Thoracic aorta (tissue), 2 donors: ENCODE measurements around the gene CAPN10. TPM values are rescaled to one million over a fixed set of nuclear protein-coding genes. Genes with fewer than 3 reads are reported as not detected.

ENCODE experiments used
- ATAC-seq: fragments of 150-250 bp; one replicate; pipeline ENCODE4 v1.8.0; 2017; ENCODE audit warnings: low read depth; ENCODE audit not compliant: insufficient number of reproducible peaks, low FRiP score
- DNase-seq: peaks from one replicate; pipeline ENCODE4 v3.0.0-alpha.2; 2020; ENCODE audit warnings: low spot score
- H3K27ac ChIP-seq, 2 donors: fragments of 200-600 bp; sonication (generic); 1 replicate in 1 of 2; 2 replicates in 1 of 2; pipeline ENCODE4 v1.5.1; 2016; ENCODE audit warnings: mild to moderate bottlenecking in 2 of 2, moderate library complexity in 2 of 2
- H3K27me3 ChIP-seq: fragments of 200-600 bp; sonication (generic); replicated peaks from 2 replicates; pipeline ENCODE4 v1.6.0; 2016; ENCODE audit warnings: mild to moderate bottlenecking; ENCODE audit not compliant: insufficient read depth
- H3K36me3 ChIP-seq: fragments of 200-600 bp; sonication (generic); one replicate; pipeline ENCODE4 v1.5.1; 2016
- H3K4me1 ChIP-seq, 2 donors: fragments of 200-600 bp; sonication (generic); 1 replicate in 1 of 2; 2 replicates in 1 of 2; pipeline versions ENCODE4 v1.5.1 to v1.6.0; 2016; ENCODE audit warnings: low read depth in 2 of 2, mild to moderate bottlenecking in 1 of 2; ENCODE audit not compliant: control insufficient read depth in 1 of 2
- H3K4me3 ChIP-seq: fragments of 200-600 bp; sonication (generic); 2 replicates; pipeline ENCODE4 v1.5.1; 2016; ENCODE audit warnings: mild to moderate bottlenecking
- H3K9me3 ChIP-seq: fragments of 200-600 bp; sonication (generic); 2 replicates; pipeline ENCODE4 v1.5.1; 2016
- CTCF ChIP-seq: fragments of 200-600 bp; sonication (generic); IDR thresholded peaks from one replicate; pipeline ENCODE4 v1.5.1; 2019; ENCODE audit warnings: antibody characterized with exemption
- total RNA-seq, 2 donors: library from RNA; depleted of rRNA; stranded (reverse); fragments of >200 nt; gene quantifications; one replicate each; pipeline versions ENCODE4 v1.1.0 to v1.2.3, GENCODE V29; 2016

Gene CAPN10
- total RNA-seq, 2 donors from 2014 or later, result 33.3 to 38.2 TPM

- ATAC-seq (no peak), DNase-seq (no peak)
- H3K9me3 ChIP-seq, result no peaks in the 10 kb centered on the region
- peaks cover 9 to 33% of the 10 kb centered on the region in 2 donors for H3K4me1 ChIP-seq
- no peaks in the 10 kb centered on the region for H3K27me3 ChIP-seq
- peaks cover 25% of the 10 kb centered on the region for H3K36me3 ChIP-seq
- no peak overlapping the region for H3K4me3 ChIP-seq
- H3K27ac ChIP-seq, result no peak overlapping the region
- no peak for TF ChIP-seq CTCF
These were observed 7.3 kb downstream of the CAPN10 start for GRCh38 chr2:240593703-240594451.

GRCh38 chr2:240594511-240595380 lies 8.2 kb downstream of the CAPN10 start:
- DNase-seq (no peak), ATAC-seq (no peak)
- H3K4me1 ChIP-seq, result peaks cover 9 to 33% of the 10 kb centered on the region in 2 donors
- no peak overlapping the region for H3K4me3 ChIP-seq
- H3K9me3 ChIP-seq, result no peaks in the 10 kb centered on the region
- no peak overlapping the region for H3K27ac ChIP-seq
- no peaks in the 10 kb centered on the region for H3K27me3 ChIP-seq
- no peak for TF ChIP-seq CTCF
- H3K36me3 ChIP-seq, result peaks cover 25% of the 10 kb centered on the region

GRCh38 chr2:240595381-240596079 lies 9.0 kb downstream of the CAPN10 start:
- no peak overlapping the region for H3K27ac ChIP-seq
- no peaks in the 10 kb centered on the region for H3K9me3 ChIP-seq
- peaks cover 24% of the 10 kb centered on the region for H3K36me3 ChIP-seq
- TF ChIP-seq CTCF, result no peak
- no peak overlapping the region for H3K4me3 ChIP-seq
- H3K4me1 ChIP-seq, result peaks cover 9 to 33% of the 10 kb centered on the region in 2 donors
- DNase-seq, result no peak
- no peaks in the 10 kb centered on the region for H3K27me3 ChIP-seq
- no peak for ATAC-seq

GRCh38 chr2:240596080-240596460 lies 9.5 kb downstream of the CAPN10 start:
- no peak overlapping the region for H3K27ac ChIP-seq
- H3K36me3 ChIP-seq, result peaks cover 19% of the 10 kb centered on the region
- TF ChIP-seq CTCF, result no peak

More at GRCh38 chr2:240596080-240596460, 9.5 kb downstream of the CAPN10 start:
- ATAC-seq (no peak), DNase-seq (no peak)
- Histone ChIP-seq H3K4me3 (peak overlapping the region; percentile 58), H3K9me3 (no peaks in the 10 kb centered on the region), H3K4me1 (peaks cover 9 to 33% of the 10 kb centered on the region in 2 donors), H3K27me3 (no peaks in the 10 kb centered on the region)
